H1 (cell line): ENCODE data around the gene RHOH. TPM values are rescaled to one million over a fixed set of nuclear protein-coding genes. Genes with fewer than 3 reads are reported as not detected.

Experiments
- CTCF ChIA-PET: fragments of 300-600 bp; sonication (Branson Sonifier 250); formaldehyde crosslinking; loops from one replicate; lab custom pipeline; 2021; ENCODE audit not compliant: partially characterized antibody; lab: Charles Lee
- POLR2A ChIA-PET: fragments of 300-600 bp; sonication (Branson Sonifier 250); formaldehyde crosslinking; loops from one replicate; lab custom pipeline; 2021; ENCODE audit warnings: inconsistent platforms; ENCODE audit not compliant: partially characterized antibody; lab: Charles Lee
- DNase-seq, 2 experiments: peaks; one replicate each; pipeline versions ENCODE4 v3.0.0 to v3.0.0-alpha.2; 2010 to 2022; ENCODE audit warnings: low spot score in 2 of 2, low read depth in 1 of 2, mixed read lengths in 1 of 2
- FAIRE-seq: peaks from 2 replicates; lab custom pipeline; 2011; peaks lifted over from hg19 to GRCh38; lab: Jason Lieb, UNC
- H2AFZ ChIP-seq: 2 replicates; pipeline ENCODE4 v1.8.1; 2012; ENCODE audit warnings: low read length, inconsistent platforms
- H2AK5ac ChIP-seq: 2 replicates; pipeline ENCODE4 v1.6.1; 2013; ENCODE audit warnings: low read depth, low read length
- H2BK120ac ChIP-seq: replicated peaks from 2 replicates; pipeline ENCODE3; 2013; ENCODE audit warnings: low read depth, low read length, inconsistent platforms
- H2BK12ac ChIP-seq: 2 replicates; pipeline ENCODE4 v1.6.1; 2013; ENCODE audit warnings: low read depth, low read length
- H2BK15ac ChIP-seq: 2 replicates; pipeline ENCODE4 v1.6.1; 2013; ENCODE audit warnings: low read length
- H2BK20ac ChIP-seq: 2 replicates; pipeline ENCODE4 v1.6.1; 2013; ENCODE audit warnings: low read length
- H2BK5ac ChIP-seq: 2 replicates; pipeline ENCODE4 v1.6.1; 2013; ENCODE audit warnings: low read depth, low read length
- H3K14ac ChIP-seq: 2 replicates; pipeline ENCODE4 v1.6.1; 2013; ENCODE audit warnings: inconsistent platforms; ENCODE audit not compliant: insufficient read length
- H3K18ac ChIP-seq: 2 replicates; pipeline ENCODE4 v1.6.1; 2013; ENCODE audit warnings: low read length; ENCODE audit errors: extremely low read depth
- H3K23ac ChIP-seq: 2 replicates; pipeline ENCODE4 v1.6.1; 2013; ENCODE audit warnings: inconsistent platforms; ENCODE audit not compliant: insufficient read length
- H3K23me2 ChIP-seq: 2 replicates; pipeline ENCODE4 v1.6.1; 2013; ENCODE audit warnings: low read depth, low read length
- H3K27ac ChIP-seq: 2 replicates; pipeline ENCODE4 v1.6.1; 2011; ENCODE audit warnings: low read depth, low read length, inconsistent platforms
- H3K27me3 ChIP-seq, 4 experiments: replicated peaks in 1 of 4; 1 replicate in 1 of 4; 2 replicates in 3 of 4; pipeline versions ENCODE4 v1.6.1 to v1.8.1; 2011 to 2013; ENCODE audit warnings: low read length in 3 of 4, mild to moderate bottlenecking in 3 of 4, inconsistent platforms in 2 of 4, mixed read lengths in 2 of 4, moderate library complexity in 1 of 4; ENCODE audit not compliant: control insufficient read depth in 3 of 4, insufficient read depth in 3 of 4; ENCODE audit errors: extremely low read depth in 1 of 4
- H3K36me3 ChIP-seq, 4 experiments: 2 replicates each; pipeline versions ENCODE4 v1.6.1 to v1.8.1; 2011 to 2013; ENCODE audit warnings: mild to moderate bottlenecking in 4 of 4, low read length in 3 of 4, moderate library complexity in 2 of 4, control low read depth in 1 of 4, inconsistent platforms in 1 of 4; ENCODE audit not compliant: insufficient read depth in 4 of 4, control insufficient read depth in 2 of 4
- H3K4ac ChIP-seq: replicated peaks from 2 replicates; pipeline ENCODE3; 2013; ENCODE audit warnings: low read length, low read depth, mixed read lengths, inconsistent platforms; ENCODE audit not compliant: insufficient read length
- H3K4me1 ChIP-seq, 4 experiments: replicated peaks in 1 of 4; 1 replicate in 1 of 4; 2 replicates in 3 of 4; pipeline versions ENCODE4 v1.6.1 to v1.8.1; 2011 to 2013; ENCODE audit warnings: low read length in 3 of 4, inconsistent platforms in 2 of 4, mixed read lengths in 1 of 4; ENCODE audit not compliant: insufficient read depth in 4 of 4, control insufficient read depth in 3 of 4
- H3K4me2 ChIP-seq, 2 experiments: 2 replicates each; pipeline versions ENCODE4 v1.6.1 to v1.8.1; 2011 to 2013; ENCODE audit warnings: low read depth in 2 of 2, low read length in 2 of 2, control low read depth in 1 of 2, inconsistent platforms in 1 of 2, mild to moderate bottlenecking in 1 of 2; ENCODE audit not compliant: insufficient read depth in 1 of 2
- H3K4me3 ChIP-seq, 4 experiments: fragments of 200-600, 300-600 bp in 1 of 4; sonication (generic), shearing (Covaris generic), sonication (Bioruptor Twin) in 1 of 4; 2 replicates each; pipeline versions ENCODE4 v1.5.1 to v1.8.1; 2011 to 2016; ENCODE audit warnings: low read length in 4 of 4, low read depth in 3 of 4, control low read depth in 2 of 4, inconsistent platforms in 2 of 4, mild to moderate bottlenecking in 2 of 4, mixed read lengths in 1 of 4, moderate library complexity in 1 of 4; ENCODE audit not compliant: insufficient read depth in 2 of 4; ENCODE audit errors: extremely low read depth in 1 of 4
- H3K56ac ChIP-seq: replicated peaks from 2 replicates; pipeline ENCODE3; 2013; ENCODE audit warnings: low read depth, mild to moderate bottlenecking, mixed read lengths, low read length, inconsistent platforms; ENCODE audit not compliant: insufficient read length
- H3K79me1 ChIP-seq: 2 replicates; pipeline ENCODE4 v1.6.1; 2013; ENCODE audit warnings: low read depth, low read length, control low read depth
- H3K79me2 ChIP-seq, 2 experiments: 2 replicates each; pipeline versions ENCODE4 v1.6.1 to v1.8.1; 2012 to 2013; ENCODE audit warnings: low read length in 2 of 2, mild to moderate bottlenecking in 2 of 2, inconsistent platforms in 1 of 2; ENCODE audit not compliant: insufficient read depth in 2 of 2, control insufficient read depth in 1 of 2
- H3K9ac ChIP-seq, 4 experiments: replicated peaks in 1 of 4; 1 replicate in 1 of 4; 2 replicates in 3 of 4; pipeline versions ENCODE4 v1.6.1 to v1.8.1; 2011 to 2013; ENCODE audit warnings: low read depth in 3 of 4, low read length in 3 of 4, control low read depth in 2 of 4, mild to moderate bottlenecking in 2 of 4, moderate library complexity in 2 of 4, inconsistent platforms in 1 of 4; ENCODE audit errors: extremely low read depth in 1 of 4
- H3K9me3 ChIP-seq, 2 experiments: 2 replicates each; pipeline versions ENCODE4 v1.6.1 to v1.8.1; 2012 to 2013; ENCODE audit warnings: mild to moderate bottlenecking in 2 of 2, moderate library complexity in 2 of 2, control low read depth in 1 of 2, inconsistent platforms in 1 of 2, low read depth in 1 of 2, low read length in 1 of 2, mixed read lengths in 1 of 2; ENCODE audit not compliant: insufficient read depth in 2 of 2
- H4K20me1 ChIP-seq, 2 experiments: replicated peaks in 1 of 2; 2 replicates each; pipeline versions ENCODE3 to v1.8.1; 2011 to 2013; ENCODE audit warnings: inconsistent platforms in 2 of 2, low read length in 2 of 2, mild to moderate bottlenecking in 1 of 2; ENCODE audit not compliant: insufficient read depth in 2 of 2, control insufficient read depth in 1 of 2
- H4K5ac ChIP-seq: 2 replicates; pipeline ENCODE4 v1.6.1; 2013; ENCODE audit warnings: low read length, low read depth, mixed read lengths, inconsistent platforms; ENCODE audit not compliant: insufficient read length
- H4K8ac ChIP-seq: 2 replicates; pipeline ENCODE4 v1.8.0; 2013; ENCODE audit warnings: mild to moderate bottlenecking, moderate library complexity, low read length, inconsistent platforms; ENCODE audit not compliant: insufficient read depth; ENCODE audit errors: extremely low read depth
- H4K91ac ChIP-seq: replicated peaks from 2 replicates; pipeline ENCODE3; 2013; ENCODE audit warnings: low read length, mixed read lengths, inconsistent platforms; ENCODE audit not compliant: insufficient read length
- ASH2L ChIP-seq: fragments of 200-600, 300-600 bp; sonication (generic); IDR thresholded peaks from one replicate; pipeline ENCODE4 v1.7.1; 2017; ENCODE audit warnings: low read length
- KDM5A ChIP-seq: fragments of 200-600 bp; IDR thresholded peaks from 2 replicates; pipeline ENCODE4 v1.7.1; 2012; ENCODE audit warnings: mild to moderate bottlenecking, low read length, inconsistent platforms, mixed read lengths
- WGBS, 2 experiments: shearing (Covaris generic) in 1 of 2; methylation state at CpG; one replicate each; pipeline versions ENCODE4 v1.1.6 to v1.1.7; 2013 to 2015; ENCODE audit warnings: low lambda C conversion rate in 2 of 2, mixed read lengths in 2 of 2, inconsistent platforms in 1 of 2, low coverage in 1 of 2, missing lambda C conversion rate in 1 of 2; ENCODE audit not compliant: insufficient replicate concordance in 2 of 2, insufficient coverage in 1 of 2, insufficient read length in 1 of 2; ENCODE audit errors: extremely low coverage in 1 of 2, missing lambda C conversion rate in 1 of 2; 5-methylcytosine and 5-hydroxymethylcytosine counted together
- polyA plus RNA-seq, 7 experiments: library from polyadenylated mRNA; depleted of rRNA in 3 of 7; stranded (reverse) in 5 of 7; unstranded in 2 of 7; fragments of >200 nt in 5 of 7; fragments of 200-250 nt in 2 of 7; gene quantifications; 1 replicate in 5 of 7; 2 replicates in 1 of 7; 4 replicates in 1 of 7; pipeline versions ENCODE4 v1.2.1 to v1.2.3, GENCODE V29; 2011 to 2013; ENCODE audit warnings: missing spikeins in 2 of 7, mixed read lengths in 2 of 7
- total RNA-seq: library from RNA; stranded (reverse); fragmentation: NEBNext Ultra II Directional; extraction: Animal tissue kit (Norgen Biotek cat#: 25700); gene quantifications from 2 replicates; pipeline ENCODE4 v1.2.1, GENCODE V29; 2021

Gene RHOH
- total and polyA plus RNA-seq, 2 of the 8 experiments (the other 6 are each of a cell fraction or from before 2014, with no cell fraction given), result 5.9 to 6.9 TPM

- Histone ChIP-seq H3K4me1 (peaks cover 8 to 37% (median 20%) of the 10 kb centered on the region in 4 experiments), H2BK5ac (peak overlapping the region; percentile 79; the same call in 1 of the 2 replicates), H3K14ac (no peak overlapping the region), H3K4me2 (peak overlapping the region; percentile 44 to 63), H3K18ac (peak overlapping the region; percentile 52), H2AFZ (peak overlapping the region; percentile 68; the same call in 1 of the 2 replicates), H3K4me3 (peak overlapping the region in 1 of 4 experiments; percentile 50; a peak in 3 of 8 replicates), H3K23me2 (no peaks in the 10 kb centered on the region), H3K56ac (no peak overlapping the region), H2BK12ac (peak overlapping the region; percentile 10; the same call in 1 of the 2 replicates), H3K27ac (peak overlapping the region; percentile 88; the same call in 1 of the 2 replicates), H3K27me3 (no peaks in the 10 kb centered on the region), H4K5ac (no peak overlapping the region), H4K8ac (no peak overlapping the region), H2BK20ac (no peak overlapping the region), H3K4ac (no peak overlapping the region), H3K23ac (no peak overlapping the region), H3K9ac (peak overlapping the region in 1 of 4 experiments; percentile 38; a peak in 1 of 7 replicates), H2BK15ac (no peak overlapping the region), H2AK5ac (no peak overlapping the region), H3K9me3 (no peaks in the 10 kb centered on the region), H3K36me3 (no peaks in the 10 kb centered on the region), H3K79me2 (peaks cover 0 to 13% of the 10 kb centered on the region in 2 experiments; a peak in 1 of 4 replicates), H4K91ac (no peak overlapping the region), H2BK120ac (no peak overlapping the region), H4K20me1 (no peaks in the 10 kb centered on the region), H3K79me1 (no peaks in the 10 kb centered on the region)
- 53% methylated on average over 8 of the region's 8 CpGs; no CpG with 5 or more reads in 1 of the 2 experiments for whole genome bisulfite sequencing, 2 experiments
- FAIRE-seq, result no peak
- ChIA-PET POLR2A (no interaction called here), CTCF (no interaction called here)
- DNase-seq, result no peak
- TF ChIP-seq KDM5A (no peak), ASH2L (peak; percentile 21)
These were observed 559 bp upstream of the RHOH start for GRCh38 chr4:40196272-40196671.
